ENCODE data around the gene UAP1L1. TPM values are rescaled to one million over a fixed set of nuclear protein-coding genes. Genes with fewer than 3 reads are reported as not detected.

The UAP1L1 gene
- total and polyA plus RNA-seq, 9 of the 15 experiments (the other 6 are each of a cell fraction or from before 2014, with no cell fraction given), result 0.20 to 8.6 (median 3.7) TPM

DNA sequence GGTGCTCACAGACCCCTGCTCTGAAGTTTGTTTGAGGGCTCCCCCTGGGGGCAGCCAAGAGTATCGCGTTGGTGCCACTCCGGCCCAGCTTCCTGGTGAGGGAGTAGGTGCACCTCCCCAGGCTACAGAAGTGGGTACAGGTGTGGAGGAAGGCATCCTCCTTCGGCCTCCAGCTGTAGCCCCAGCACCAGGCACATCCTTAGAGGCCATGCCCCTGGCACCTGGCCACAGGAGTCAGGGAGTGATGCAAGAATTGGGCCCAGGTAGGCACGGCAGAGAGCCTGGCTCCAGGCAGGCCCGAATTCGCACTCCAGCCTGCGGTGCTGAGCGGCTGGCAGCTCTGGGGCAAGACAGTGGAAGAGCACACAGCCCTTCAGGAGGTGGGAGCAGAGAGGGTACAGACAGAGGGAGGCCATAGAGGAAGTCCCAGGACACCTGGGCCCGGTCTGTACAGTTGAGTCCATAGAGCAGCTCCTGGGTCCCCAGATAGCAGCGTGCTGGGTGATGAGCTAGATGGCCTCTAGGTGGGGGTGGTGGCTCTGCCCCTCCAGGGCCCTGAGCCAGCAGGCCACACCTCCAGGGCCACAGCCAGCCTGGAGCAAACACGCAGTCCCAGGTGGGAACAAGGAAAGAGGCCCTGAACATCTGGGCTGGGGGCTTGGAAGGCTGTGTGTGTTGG, 9.3 kb upstream of the UAP1L1 start:
- CTCF ChIA-PET (ENCODE audit: low intra/inter-chr PET ratio), result interaction anchor here (0.7 to 1.0 kb wide), 3 partner anchors 18 to 280 kb away, joined by 3 read pairs; partner anchors contain the start of gene NPDC1
- no peaks in the 10 kb centered on the region for H3K27me3 ChIP-seq (ENCODE audit: control insufficient read depth in 2 of 2, insufficient read depth in 2 of 2, low read length in 2 of 2)
- no peaks in the 10 kb centered on the region for H3K9me3 ChIP-seq (replicated peaks; ENCODE audit: control insufficient read depth, insufficient read depth, low read depth, low read length)
- BruUV-seq (replicated peaks), result no TSS peak
- H3K4me3 ChIP-seq, result peak overlapping the region; percentile 65; the same call in 1 of the 2 replicates
- peak; percentile 85 for ATAC-seq
- 29% methylated on average over 9 of the region's 12 CpGs for WGBS (ENCODE audit: insufficient coverage, low coverage, missing lambda C conversion rate)
- DNase-seq (ENCODE audit: extremely low read depth in 1 of 4, low spot score in 3 of 4), result peak; percentile 76 to 87 (median 82)
- peaks cover 8% of the 10 kb centered on the region for H3K9me1 ChIP-seq (ENCODE audit: control insufficient read depth, insufficient read depth, low read length)
- H3K9ac ChIP-seq (ENCODE audit: insufficient read depth in 1 of 2, low read depth in 2 of 2, low read length in 2 of 2), result peak overlapping the region; percentile 86 to 94; a peak in 3 of 4 replicates
- peaks cover 41% of the 10 kb centered on the region; the same call in 2 of the 3 replicates for H3K36me3 ChIP-seq (ENCODE audit: control insufficient read depth, insufficient read depth, low read length)
- H3K27ac ChIP-seq (ENCODE audit: extremely low read depth, low read depth, low read length), result peak overlapping the region; percentile 40; the same call in 2 of the 3 replicates
- no peak overlapping the region for H2AFZ ChIP-seq (ENCODE audit: low read depth, low read length)
- intact Hi-C loops (cut with micrococcal nuclease) (loop anchor here (2.0 kb wide), 2 partner anchors 19 to 21 kb away; partner anchors contain the start of genes MAN1B1 and NPDC1), in situ Hi-C loops (cut with MboI) (no loop called here)
- peaks cover 25 to 83% of the 10 kb centered on the region in 2 experiments for H3K4me1 ChIP-seq (replicated peaks in 1 of 2; ENCODE audit: control insufficient read depth in 2 of 2, insufficient read depth in 2 of 2, low read length in 2 of 2)
- H3K4me2 ChIP-seq (ENCODE audit: insufficient read depth, low read length), result peak overlapping the region; percentile 91
- peaks cover 22% of the 10 kb centered on the region for H4K20me1 ChIP-seq (replicated peaks; ENCODE audit: control insufficient read depth, insufficient read depth, low read length)
- POLR2A ChIA-PET, result interaction anchor here (0.6 to 2.2 kb wide), 7 partner anchors 9 to 173 kb away, joined by 3 to 7 read pairs (median 4); partner anchors contain the start of genes ENTPD2 and MAN1B1
- FAIRE-seq, result peak; percentile 96
- peaks cover 39% of the 10 kb centered on the region for H3K79me2 ChIP-seq (ENCODE audit: control insufficient read depth, insufficient read depth, low read length)
- TF ChIP-seq MYC (IDR thresholded peaks at IDR 0.05; ENCODE audit: low read depth, low read length), result peak; percentile 63; the same call in 1 of the 2 replicates
- no peak for TF ChIP-seq MYC (CRISPR knock-in tag; IDR thresholded peaks at IDR 0.05; ENCODE audit: borderline replicate concordance, low read depth)
- TF ChIP-seq PTBP1 (IDR thresholded peaks at IDR 0.05; ENCODE audit: low read depth, low read length), result 0 out of 2 replicates have a peak, but pooled peaks have one; percentile 46
- TF ChIP-seq, protein P1, sequence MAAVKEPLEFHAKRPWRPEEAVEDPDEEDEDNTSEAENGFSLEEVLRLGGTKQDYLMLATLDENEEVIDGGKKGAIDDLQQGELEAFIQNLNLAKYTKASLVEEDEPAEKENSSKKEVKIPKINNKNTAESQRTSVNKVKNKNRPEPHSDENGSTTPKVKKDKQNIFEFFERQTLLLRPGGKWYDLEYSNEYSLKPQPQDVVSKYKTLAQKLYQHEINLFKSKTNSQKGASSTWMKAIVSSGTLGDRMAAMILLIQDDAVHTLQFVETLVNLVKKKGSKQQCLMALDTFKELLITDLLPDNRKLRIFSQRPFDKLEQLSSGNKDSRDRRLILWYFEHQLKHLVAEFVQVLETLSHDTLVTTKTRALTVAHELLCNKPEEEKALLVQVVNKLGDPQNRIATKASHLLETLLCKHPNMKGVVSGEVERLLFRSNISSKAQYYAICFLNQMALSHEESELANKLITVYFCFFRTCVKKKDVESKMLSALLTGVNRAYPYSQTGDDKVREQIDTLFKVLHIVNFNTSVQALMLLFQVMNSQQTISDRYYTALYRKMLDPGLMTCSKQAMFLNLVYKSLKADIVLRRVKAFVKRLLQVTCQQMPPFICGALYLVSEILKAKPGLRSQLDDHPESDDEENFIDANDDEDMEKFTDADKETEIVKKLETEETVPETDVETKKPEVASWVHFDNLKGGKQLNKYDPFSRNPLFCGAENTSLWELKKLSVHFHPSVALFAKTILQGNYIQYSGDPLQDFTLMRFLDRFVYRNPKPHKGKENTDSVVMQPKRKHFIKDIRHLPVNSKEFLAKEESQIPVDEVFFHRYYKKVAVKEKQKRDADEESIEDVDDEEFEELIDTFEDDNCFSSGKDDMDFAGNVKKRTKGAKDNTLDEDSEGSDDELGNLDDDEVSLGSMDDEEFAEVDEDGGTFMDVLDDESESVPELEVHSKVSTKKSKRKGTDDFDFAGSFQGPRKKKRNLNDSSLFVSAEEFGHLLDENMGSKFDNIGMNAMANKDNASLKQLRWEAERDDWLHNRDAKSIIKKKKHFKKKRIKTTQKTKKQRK (IDR thresholded peaks at IDR 0.05; ENCODE audit: borderline replicate concordance, low read depth, low read length), result no peak
- TF ChIP-seq RBFOX2 (IDR thresholded peaks at IDR 0.05; ENCODE audit: low read depth, low read length), result 0 out of 2 replicates have a peak, but pooled peaks have one; percentile 25
- TF ChIP-seq, protein P2, sequence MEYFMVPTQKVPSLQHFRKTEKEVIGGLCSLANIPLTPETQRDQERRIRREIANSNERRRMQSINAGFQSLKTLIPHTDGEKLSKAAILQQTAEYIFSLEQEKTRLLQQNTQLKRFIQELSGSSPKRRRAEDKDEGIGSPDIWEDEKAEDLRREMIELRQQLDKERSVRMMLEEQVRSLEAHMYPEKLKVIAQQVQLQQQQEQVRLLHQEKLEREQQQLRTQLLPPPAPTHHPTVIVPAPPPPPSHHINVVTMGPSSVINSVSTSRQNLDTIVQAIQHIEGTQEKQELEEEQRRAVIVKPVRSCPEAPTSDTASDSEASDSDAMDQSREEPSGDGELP (CRISPR knock-in tag; IDR thresholded peaks at IDR 0.05; ENCODE audit: borderline replicate concordance), result peak; percentile 48; the same call in 1 of the 2 replicates
- TF ChIP-seq CTBP1 (IDR thresholded peaks at IDR 0.05; ENCODE audit: borderline replicate concordance), result peak; percentile 60; the same call in 1 of the 2 replicates
- peak; percentile 57 for TF ChIP-seq CHD4 (IDR thresholded peaks at IDR 0.05; ENCODE audit: insufficient read depth, insufficient replicate concordance, low read depth, low read length, poor library complexity, severe bottlenecking)
- TF ChIP-seq KAT7 (CRISPR knock-in tag; IDR thresholded peaks at IDR 0.05; ENCODE audit: borderline replicate concordance), result peak; percentile 57; the same call in 1 of the 2 replicates
- TF ChIP-seq, protein P3, sequence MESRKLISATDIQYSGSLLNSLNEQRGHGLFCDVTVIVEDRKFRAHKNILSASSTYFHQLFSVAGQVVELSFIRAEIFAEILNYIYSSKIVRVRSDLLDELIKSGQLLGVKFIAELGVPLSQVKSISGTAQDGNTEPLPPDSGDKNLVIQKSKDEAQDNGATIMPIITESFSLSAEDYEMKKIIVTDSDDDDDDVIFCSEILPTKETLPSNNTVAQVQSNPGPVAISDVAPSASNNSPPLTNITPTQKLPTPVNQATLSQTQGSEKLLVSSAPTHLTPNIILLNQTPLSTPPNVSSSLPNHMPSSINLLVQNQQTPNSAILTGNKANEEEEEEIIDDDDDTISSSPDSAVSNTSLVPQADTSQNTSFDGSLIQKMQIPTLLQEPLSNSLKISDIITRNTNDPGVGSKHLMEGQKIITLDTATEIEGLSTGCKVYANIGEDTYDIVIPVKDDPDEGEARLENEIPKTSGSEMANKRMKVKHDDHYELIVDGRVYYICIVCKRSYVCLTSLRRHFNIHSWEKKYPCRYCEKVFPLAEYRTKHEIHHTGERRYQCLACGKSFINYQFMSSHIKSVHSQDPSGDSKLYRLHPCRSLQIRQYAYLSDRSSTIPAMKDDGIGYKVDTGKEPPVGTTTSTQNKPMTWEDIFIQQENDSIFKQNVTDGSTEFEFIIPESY (CRISPR knock-in tag; IDR thresholded peaks at IDR 0.05), result peak; percentile 96; the same call in 1 of the 2 replicates
- TF ChIP-seq ZNF77 (CRISPR knock-in tag; IDR thresholded peaks at IDR 0.05), result no peak
- TF ChIP-seq MTA3 (IDR thresholded peaks at IDR 0.05; ENCODE audit: borderline replicate concordance), result peak; percentile 53; the same call in 1 of the 2 replicates
- TF ChIP-seq RCOR1 (IDR thresholded peaks at IDR 0.05; ENCODE audit: borderline replicate concordance in 1 of 2, low read depth in 2 of 2, low read length in 2 of 2), result 0 out of 4 replicates have a peak, but pooled peaks of 1 of the 2 experiments have one; percentile 14

Data from K562 (cell line).